AG04450 (cell line): ENCODE data around the gene PTPRZ1. TPM values are rescaled to one million over a fixed set of nuclear protein-coding genes. Genes with fewer than 3 reads are reported as not detected.

ENCODE experiments used
- CTCF ChIA-PET: fragments of 300-600, 350-600 bp; formaldehyde crosslinking; extraction: SDS; loops from one replicate; lab custom pipeline; 2022; ENCODE audit warnings: antibody characterized with exemption, inconsistent platforms; lab: Charles Lee
- POLR2A ChIA-PET: fragments of 350-600 bp; formaldehyde crosslinking; extraction: SDS; loops from one replicate; lab custom pipeline; 2021; ENCODE audit warnings: antibody characterized with exemption, inconsistent platforms; lab: Yijun Ruan, JAX
- DNase-seq: peaks from one replicate; pipeline ENCODE4 v3.0.0-alpha.2; 2011; ENCODE audit warnings: low read depth, low spot score
- H3K27ac ChIP-seq: one replicate; pipeline ENCODE4 v1.5.1; 2012; ENCODE audit warnings: low read depth, low read length, control low read depth
- H3K27me3 ChIP-seq: one replicate; pipeline ENCODE4 v1.6.0; 2012; ENCODE audit warnings: low read length; ENCODE audit not compliant: control insufficient read depth, insufficient read depth
- H3K4me3 ChIP-seq: 2 replicates; pipeline ENCODE4 v1.5.1; 2011; ENCODE audit warnings: mild to moderate bottlenecking, low read depth, low read length, control low read depth
- H3K9me3 ChIP-seq: 2 replicates; pipeline ENCODE4 v1.5.1; 2012; ENCODE audit warnings: low read length; ENCODE audit not compliant: control insufficient read depth, insufficient read depth
- polyA plus RNA-seq: library from polyadenylated mRNA; depleted of rRNA; stranded (reverse); fragments of >200 nt; gene quantifications from 2 replicates; pipeline ENCODE4 v1.2.3, GENCODE V29; 2011
- TF ChIP-seq, protein P1 (sequence below): IDR thresholded peaks from 2 replicates; pipeline ENCODE4 v1.5.1; 2011; ENCODE audit warnings: low read depth, low read length, control low read depth, inconsistent platforms

PTPRZ1 gene
- polyA plus RNA-seq, 1 experiment: not detected

DNA sequence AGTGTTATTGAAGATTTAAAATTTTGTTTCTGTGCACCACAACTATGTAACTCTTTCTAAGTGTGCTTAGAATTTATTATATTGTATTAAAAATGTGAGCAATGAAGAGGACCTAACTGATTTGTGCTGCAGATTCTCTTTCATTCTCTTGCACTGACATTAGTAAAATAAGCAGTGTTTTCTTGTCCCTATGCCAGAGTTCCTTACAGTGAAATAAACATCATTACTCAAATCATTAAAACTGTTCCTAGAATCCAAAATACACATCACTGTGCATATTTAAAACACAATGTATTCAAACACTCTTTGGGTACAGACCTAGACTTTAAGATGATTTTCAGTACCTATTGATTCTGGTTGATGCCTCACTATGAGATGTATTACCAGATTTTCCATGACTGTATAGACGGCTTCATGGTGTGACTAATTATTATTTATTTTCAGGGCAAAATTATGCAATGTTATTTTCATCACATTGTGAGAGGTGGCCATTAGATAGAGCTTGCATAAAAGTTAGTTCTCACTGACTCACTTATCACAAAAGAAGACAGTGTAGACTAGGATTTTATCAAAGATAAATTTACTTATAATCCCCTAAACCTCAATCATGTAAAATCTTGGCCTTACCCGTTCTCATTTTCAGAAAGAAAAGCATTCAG is 93.4 kb downstream of the PTPRZ1 start:
- TF ChIP-seq, protein P1, sequence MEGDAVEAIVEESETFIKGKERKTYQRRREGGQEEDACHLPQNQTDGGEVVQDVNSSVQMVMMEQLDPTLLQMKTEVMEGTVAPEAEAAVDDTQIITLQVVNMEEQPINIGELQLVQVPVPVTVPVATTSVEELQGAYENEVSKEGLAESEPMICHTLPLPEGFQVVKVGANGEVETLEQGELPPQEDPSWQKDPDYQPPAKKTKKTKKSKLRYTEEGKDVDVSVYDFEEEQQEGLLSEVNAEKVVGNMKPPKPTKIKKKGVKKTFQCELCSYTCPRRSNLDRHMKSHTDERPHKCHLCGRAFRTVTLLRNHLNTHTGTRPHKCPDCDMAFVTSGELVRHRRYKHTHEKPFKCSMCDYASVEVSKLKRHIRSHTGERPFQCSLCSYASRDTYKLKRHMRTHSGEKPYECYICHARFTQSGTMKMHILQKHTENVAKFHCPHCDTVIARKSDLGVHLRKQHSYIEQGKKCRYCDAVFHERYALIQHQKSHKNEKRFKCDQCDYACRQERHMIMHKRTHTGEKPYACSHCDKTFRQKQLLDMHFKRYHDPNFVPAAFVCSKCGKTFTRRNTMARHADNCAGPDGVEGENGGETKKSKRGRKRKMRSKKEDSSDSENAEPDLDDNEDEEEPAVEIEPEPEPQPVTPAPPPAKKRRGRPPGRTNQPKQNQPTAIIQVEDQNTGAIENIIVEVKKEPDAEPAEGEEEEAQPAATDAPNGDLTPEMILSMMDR: no peak
- ChIA-PET CTCF (interaction anchor here (4.8 kb wide), 1 partner anchor 28 kb away, joined by 24 read pairs; no protein-coding TSS in a partner anchor), POLR2A (no interaction called here)
- Histone ChIP-seq H3K4me3 (no peak overlapping the region), H3K27me3 (no peaks in the 10 kb centered on the region), H3K27ac (no peak overlapping the region), H3K9me3 (no peaks in the 10 kb centered on the region)
- DNase-seq: no peak

- ChIA-PET CTCF (no interaction called here), POLR2A (no interaction called here)
- H3K4me3 ChIP-seq: no peak overlapping the region
- H3K27me3 ChIP-seq: no peaks in the 10 kb centered on the region
- no peak for DNase-seq
- no peaks in the 10 kb centered on the region for H3K9me3 ChIP-seq
- TF ChIP-seq, protein P1: no peak
- H3K27ac ChIP-seq: no peak overlapping the region
These were observed 94.0 kb downstream of the PTPRZ1 start for GRCh38 chr7:121966935-121967332.

DNA sequence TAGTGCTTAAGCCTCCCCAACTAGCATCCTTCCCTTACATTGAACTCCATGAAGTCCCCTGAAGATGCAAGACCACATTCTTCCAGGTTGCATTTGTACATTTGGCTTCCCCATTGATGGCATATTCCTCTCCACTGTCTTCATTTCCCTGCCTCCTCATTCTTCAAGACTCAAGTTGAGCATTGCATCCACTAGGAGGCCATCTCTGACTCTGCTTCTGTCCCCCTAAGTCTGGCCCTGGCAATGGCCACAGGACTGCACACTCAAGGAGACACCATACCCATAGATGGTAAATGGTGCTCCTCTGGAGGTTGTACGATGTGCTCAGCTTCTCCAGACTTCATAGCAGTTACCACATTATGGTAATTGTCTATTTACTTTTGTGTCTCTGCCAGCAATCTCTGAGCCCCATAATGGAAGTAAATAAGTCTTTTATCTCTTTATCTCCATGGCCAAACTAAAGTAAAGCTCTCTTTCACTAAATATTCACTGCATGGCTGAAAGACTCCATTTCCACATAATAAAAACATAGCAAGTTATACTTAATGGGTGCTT is 112.6 kb downstream of the PTPRZ1 start:
- Histone ChIP-seq H3K27me3 (no peaks in the 10 kb centered on the region), H3K9me3 (no peaks in the 10 kb centered on the region), H3K27ac (no peak overlapping the region), H3K4me3 (no peak overlapping the region)
- ChIA-PET CTCF (interaction anchor here (0.9 to 4.0 kb wide), 3 partner anchors 9 to 233 kb away, joined by 4 to 34 read pairs (median 6); no protein-coding TSS in a partner anchor), POLR2A (no interaction called here)
- no peak for DNase-seq
- TF ChIP-seq, protein P1: no peak

GRCh38 chr7:121992068-121992467 is 119.1 kb downstream of the PTPRZ1 start:
- Histone ChIP-seq H3K9me3 (no peaks in the 10 kb centered on the region), H3K27ac (no peak overlapping the region), H3K27me3 (no peaks in the 10 kb centered on the region), H3K4me3 (no peak overlapping the region)
- DNase-seq: no peak
- POLR2A ChIA-PET: no interaction called here
- CTCF ChIA-PET: interaction anchor here (3.5 kb wide), 1 partner anchor 241 kb away, joined by 118 read pairs; no protein-coding TSS in a partner anchor
- TF ChIP-seq, protein P1: no peak
